GM10266 (cell line): ENCODE measurements around the gene SREBF2.

Source experiments
- DNase-seq: peaks from one replicate; pipeline ENCODE4 v3.0.0; 2012; ENCODE audit errors: extremely low spot score
- CTCF ChIP-seq: IDR thresholded peaks from 2 replicates; pipeline ENCODE4 v1.5.1; 2012; ENCODE audit warnings: mild to moderate bottlenecking, low read depth; ENCODE audit not compliant: control insufficient read depth, insufficient read depth; ENCODE audit errors: missing control alignments

Gene SREBF2

GRCh38 chr22:41909310-41910049 is 76.6 kb downstream of the SREBF2 start:
- TF ChIP-seq CTCF, result no peak
- DNase-seq, result no peak

GRCh38 chr22:41910050-41911000 is 77.4 kb downstream of the SREBF2 start:
- DNase-seq, result peak; percentile 66
- TF ChIP-seq CTCF, result no peak

DNA sequence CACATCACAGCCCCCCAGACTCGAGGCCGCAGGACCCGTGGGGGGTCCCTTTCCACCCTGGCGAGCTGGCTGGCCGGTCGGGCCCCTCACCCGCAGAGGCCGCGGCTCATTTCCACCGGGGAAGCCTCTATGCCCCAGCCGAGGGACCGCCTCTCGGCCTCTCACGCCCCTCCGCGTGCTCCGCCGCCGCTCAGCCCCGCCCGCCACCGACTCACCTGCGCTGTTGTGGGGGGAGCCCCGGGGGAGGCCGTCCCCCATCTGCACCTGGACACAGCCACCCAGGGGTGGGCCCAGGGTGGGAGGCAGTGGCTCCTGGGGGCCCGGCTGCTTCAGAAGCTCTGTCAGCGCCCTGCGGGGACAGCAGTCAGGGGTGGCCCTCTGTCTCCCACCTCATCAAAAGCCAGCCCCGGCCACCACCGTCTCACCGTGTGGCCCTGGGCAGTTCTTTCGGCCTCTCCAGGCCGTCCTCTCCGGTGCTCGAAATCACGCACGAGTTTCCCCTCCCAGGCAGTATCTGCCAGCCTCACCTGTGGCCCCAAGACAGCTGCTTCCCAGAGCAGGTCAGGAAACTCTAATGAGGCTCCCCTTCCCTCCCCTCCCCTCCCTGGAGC is 78.2 kb downstream of the SREBF2 start:
- no peak for TF ChIP-seq CTCF
- DNase-seq, result peak; percentile 47

DNA sequence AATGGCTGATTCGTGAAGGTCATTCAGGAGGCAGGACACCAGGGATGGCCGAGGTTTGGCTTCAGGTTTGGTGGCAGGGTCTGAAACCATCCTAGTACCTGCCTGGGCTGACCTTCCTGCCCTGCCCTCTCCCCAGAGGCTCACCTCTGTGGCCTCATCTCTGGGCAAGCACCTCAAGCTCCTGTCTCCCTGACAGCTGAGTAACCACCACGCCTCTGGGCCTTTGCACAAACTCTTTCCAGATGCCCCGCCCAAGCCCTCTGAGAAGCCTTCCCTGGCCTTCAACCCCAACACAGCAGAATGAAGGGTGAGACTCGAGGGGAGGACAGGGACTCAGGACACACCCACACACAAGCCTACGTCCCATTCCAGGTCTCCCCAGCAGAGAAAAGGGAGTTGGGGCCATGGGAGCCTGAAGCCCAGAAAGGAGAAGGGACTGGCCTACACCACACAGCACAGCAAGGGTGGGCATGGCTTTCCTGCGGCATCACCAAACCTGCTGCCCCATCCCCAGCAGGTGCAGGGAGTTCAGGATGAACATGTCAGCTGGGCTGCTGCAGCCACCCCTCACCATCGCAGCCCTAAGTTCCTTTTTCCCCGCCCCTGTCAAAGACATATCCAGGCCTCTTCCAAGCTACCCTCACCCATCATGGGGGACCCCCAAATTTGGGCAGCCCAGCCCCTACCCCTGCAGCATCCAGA is 79.6 kb downstream of the SREBF2 start:
- peak; percentile 41 for DNase-seq
- TF ChIP-seq CTCF, result no peak

- no peak for TF ChIP-seq CTCF
- DNase-seq, result no peak
These were observed 80.3 kb downstream of the SREBF2 start for GRCh38 chr22:41913040-41913719.

GRCh38 chr22:41913842-41914534 is 81.1 kb downstream of the SREBF2 start:
- no peak for DNase-seq
- TF ChIP-seq CTCF, result peak; percentile 27
